ENCODE measurements around the gene IFNAR1. TPM values are rescaled to one million over a fixed set of nuclear protein-coding genes. Genes with fewer than 3 reads are reported as not detected.

Gene IFNAR1
- total and polyA plus RNA-seq, 2 of the 4 experiments (the other 2 are of a cell fraction) = 7.8 to 9.9 TPM

GRCh38 chr21:33392284-33392985, 67.7 kb downstream of the IFNAR1 start:
- H3K79me1 ChIP-seq (ENCODE audit: low read depth in 1 of 2, low read length in 2 of 2) = no peaks in the 10 kb centered on the region
- no peak overlapping the region for H3K23ac ChIP-seq (ENCODE audit: low read depth, low read length)
- TF ChIP-seq USF2 (IDR thresholded peaks at IDR 0.05; ENCODE audit: low read depth, low read length) (no peak), ELK1 (IDR thresholded peaks at IDR 0.05; ENCODE audit: borderline replicate concordance, low read depth, low read length) (no peak), RAD21 (IDR thresholded peaks at IDR 0.05; ENCODE audit: low read length) (no peak), POLR2A (IDR thresholded peaks at IDR 0.05; ENCODE audit: low read depth, low read length) (no peak), RFX5 (IDR thresholded peaks at IDR 0.05; ENCODE audit: low read depth, low read length) (no peak), BHLHE40 (IDR thresholded peaks at IDR 0.05; ENCODE audit: low read depth, low read length) (no peak), CHD1 (IDR thresholded peaks at IDR 0.05; ENCODE audit: low read depth, low read length) (no peak), CEBPB (IDR thresholded peaks at IDR 0.05; ENCODE audit: low read depth, low read length) (no peak), MAZ (IDR thresholded peaks at IDR 0.05; ENCODE audit: borderline replicate concordance, low read depth, low read length) (no peak), CTCF (conservative IDR thresholded peaks at IDR 0.05; ENCODE audit: low read depth, low read length) (no peak), FOS (IDR thresholded peaks at IDR 0.05; ENCODE audit: low read depth, low read length) (no peak)
- DNase-seq (no peak), ATAC-seq (ENCODE audit: low read depth) (no peak)
- WGBS, 2 experiments (ENCODE audit: extremely low coverage in 2 of 2, insufficient read length in 1 of 2) = no CpG with 5 or more reads among the region's 11 CpGs
- H3K9me1 ChIP-seq (ENCODE audit: insufficient read depth, low read length) = no peaks in the 10 kb centered on the region; the same call in 1 of the 2 replicates
- no peak overlapping the region for H3K56ac ChIP-seq (ENCODE audit: extremely low read depth, insufficient read depth, low read length)
- no peak overlapping the region for H2AK9ac ChIP-seq (replicated peaks; ENCODE audit: low read depth, low read length, poor library complexity)
- intact Hi-C loops (cut with micrococcal nuclease) = no loop called here
- no peak overlapping the region for H4K8ac ChIP-seq (ENCODE audit: low read depth in 2 of 2, low read length in 2 of 2)
- in situ Hi-C loops (cut with MboI; ENCODE audit: low sequenced_read_pairs) = no loop called here
- H2BK120ac ChIP-seq (ENCODE audit: low read depth, low read length) = no peak overlapping the region
- no peak overlapping the region for H4K5ac ChIP-seq (ENCODE audit: low read depth, low read length)
- H2BK15ac ChIP-seq (ENCODE audit: low read depth, low read length) = no peak overlapping the region
- ChIA-PET CTCF (no interaction called here), POLR2A (ENCODE audit: unreplicated experiment) (no interaction called here)
- no peak overlapping the region; the same call in 1 of the 2 replicates for H2AK5ac ChIP-seq (ENCODE audit: low read depth, low read length)
- no peak overlapping the region for H3K4me3 ChIP-seq (ENCODE audit: insufficient read depth, low read depth, low read length)
- no peaks in the 10 kb centered on the region for H3K9me3 ChIP-seq (ENCODE audit: control insufficient read depth, insufficient read depth, low read length)
- no peak overlapping the region for H3K18ac ChIP-seq (ENCODE audit: low read depth, low read length)
- no peaks in the 10 kb centered on the region for H4K20me1 ChIP-seq (ENCODE audit: insufficient read depth, low read length)
- peaks cover 6% of the 10 kb centered on the region for H3K27me3 ChIP-seq (ENCODE audit: control insufficient read depth, insufficient read depth, low read length)
- peak overlapping the region; percentile 17 for H2AFZ ChIP-seq (replicated peaks; ENCODE audit: low read length, poor library complexity)
- H2BK20ac ChIP-seq (ENCODE audit: low read depth, low read length) = no peak overlapping the region
- H3K14ac ChIP-seq (replicated peaks; ENCODE audit: low read depth, low read length) = no peak overlapping the region
- BruUV-seq (replicated peaks) = no TSS peak
- no peak overlapping the region for H2BK5ac ChIP-seq (ENCODE audit: low read depth, low read length, poor library complexity, severe bottlenecking)
- dilution Hi-C loops (cut with HindIII; ENCODE audit: low sequenced_read_pairs, unreplicated experiment) = no loop called here
- no peak overlapping the region for H3K9ac ChIP-seq (ENCODE audit: low read depth, low read length)
- H3K27ac ChIP-seq (ENCODE audit: insufficient read depth, low read length) = no peak overlapping the region
- H4K91ac ChIP-seq (ENCODE audit: insufficient read depth, low read depth, low read length) = no peak overlapping the region
- peaks cover 8% of the 10 kb centered on the region for H3K4me1 ChIP-seq (ENCODE audit: control insufficient read depth, insufficient read depth, low read length)
- H3K4ac ChIP-seq (ENCODE audit: low read depth, low read length) = no peak overlapping the region
- no peak overlapping the region for H3K4me2 ChIP-seq (ENCODE audit: low read depth, low read length)
- H3K36me3 ChIP-seq (ENCODE audit: control insufficient read depth, insufficient read depth, low read length) = no peaks in the 10 kb centered on the region

All from IMR-90 (cell line).